DMS79 (cell line): ENCODE results near the gene GJB6.

Experiments
- DNase-seq: peaks from one replicate; lab custom pipeline; 2025; lab: John Stamatoyannopoulos, UW

GJB6 gene

GRCh38 chr13:20186771-20187170 lies 45.3 kb downstream of the GJB6 start:
- no peak for DNase-seq

GRCh38 chr13:20185366-20186056 lies 46.6 kb downstream of the GJB6 start:
- DNase-seq, result no peak

GRCh38 chr13:20182231-20182846 lies 49.8 kb downstream of the GJB6 start:
- no peak for DNase-seq

GRCh38 chr13:20181188-20181587 lies 50.9 kb downstream of the GJB6 start:
- DNase-seq, result no peak

GRCh38 chr13:20178156-20178555 lies 54.0 kb downstream of the GJB6 start:
- DNase-seq, result no peak

- DNase-seq, result no peak
Observed at GRCh38 chr13:20177049-20177831, 54.9 kb downstream of the GJB6 start.

- no peak for DNase-seq
Observed at GRCh38 chr13:20175907-20176652, 56.0 kb downstream of the GJB6 start.

- no peak for DNase-seq
Observed at GRCh38 chr13:20175406-20175794, 56.7 kb downstream of the GJB6 start.

- no peak for DNase-seq
Observed at GRCh38 chr13:20174656-20175405, 57.3 kb downstream of the GJB6 start.

GRCh38 chr13:20173116-20173746 lies 58.9 kb downstream of the GJB6 start:
- no peak for DNase-seq
